MM.1S (cell line): Measurements from ENCODE around the gene SLC44A1.

Source experiments
- EZH2 ChIP-seq: fragments of 300-600 bp; sonication (generic); optimal IDR thresholded peaks from 2 replicates; pipeline ENCODE3; 2017; ENCODE audit warnings: low read depth, mild to moderate bottlenecking, antibody characterized with exemption, low read length, mixed read lengths
- TF ChIP-seq, protein P1 (sequence below): fragments of 300-600 bp; sonication (generic); IDR thresholded peaks from 2 replicates; pipeline ENCODE4 v1.5.1; 2016; ENCODE audit warnings: antibody characterized with exemption, low read length, mixed read lengths

DNA sequence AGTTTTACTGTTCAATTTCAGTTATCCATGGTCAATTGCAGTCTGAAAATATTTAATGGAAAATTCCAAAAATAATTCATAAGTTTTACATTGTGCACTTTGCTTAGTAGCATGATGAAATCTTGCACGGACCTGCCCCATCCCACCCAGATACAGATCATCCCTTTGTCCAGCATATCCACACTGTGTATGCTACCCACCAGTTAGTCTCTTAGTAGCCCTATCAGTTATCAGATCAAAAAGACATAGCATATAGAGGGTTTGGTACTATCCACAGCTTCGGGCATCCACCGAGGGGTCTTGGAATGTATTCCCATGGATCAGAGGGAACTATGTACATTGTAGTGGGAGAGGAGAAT lies 97.7 kb downstream of the SLC44A1 start:
- TF ChIP-seq, protein P1, sequence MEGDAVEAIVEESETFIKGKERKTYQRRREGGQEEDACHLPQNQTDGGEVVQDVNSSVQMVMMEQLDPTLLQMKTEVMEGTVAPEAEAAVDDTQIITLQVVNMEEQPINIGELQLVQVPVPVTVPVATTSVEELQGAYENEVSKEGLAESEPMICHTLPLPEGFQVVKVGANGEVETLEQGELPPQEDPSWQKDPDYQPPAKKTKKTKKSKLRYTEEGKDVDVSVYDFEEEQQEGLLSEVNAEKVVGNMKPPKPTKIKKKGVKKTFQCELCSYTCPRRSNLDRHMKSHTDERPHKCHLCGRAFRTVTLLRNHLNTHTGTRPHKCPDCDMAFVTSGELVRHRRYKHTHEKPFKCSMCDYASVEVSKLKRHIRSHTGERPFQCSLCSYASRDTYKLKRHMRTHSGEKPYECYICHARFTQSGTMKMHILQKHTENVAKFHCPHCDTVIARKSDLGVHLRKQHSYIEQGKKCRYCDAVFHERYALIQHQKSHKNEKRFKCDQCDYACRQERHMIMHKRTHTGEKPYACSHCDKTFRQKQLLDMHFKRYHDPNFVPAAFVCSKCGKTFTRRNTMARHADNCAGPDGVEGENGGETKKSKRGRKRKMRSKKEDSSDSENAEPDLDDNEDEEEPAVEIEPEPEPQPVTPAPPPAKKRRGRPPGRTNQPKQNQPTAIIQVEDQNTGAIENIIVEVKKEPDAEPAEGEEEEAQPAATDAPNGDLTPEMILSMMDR = no peak
- TF ChIP-seq EZH2 = no peak
